Activated CD4-positive, CD25-positive, alpha-beta regulatory T cell treated with anti-CD3 and anti-CD28 coated beads, Interleukin-2, amount 50 U/mL, for 72 hours (primary cell): Measurements from ENCODE around the gene OR1Q1.
"Not testable (repeated sequence)": the region's sequence is repeated elsewhere in the genome, so short reads cannot be mapped to it uniquely, and the experiment has no call there.

Experiments used
- DNase-seq: peaks from one replicate; pipeline ENCODE4 v3.0.0; 2021

The OR1Q1 gene, protein sequence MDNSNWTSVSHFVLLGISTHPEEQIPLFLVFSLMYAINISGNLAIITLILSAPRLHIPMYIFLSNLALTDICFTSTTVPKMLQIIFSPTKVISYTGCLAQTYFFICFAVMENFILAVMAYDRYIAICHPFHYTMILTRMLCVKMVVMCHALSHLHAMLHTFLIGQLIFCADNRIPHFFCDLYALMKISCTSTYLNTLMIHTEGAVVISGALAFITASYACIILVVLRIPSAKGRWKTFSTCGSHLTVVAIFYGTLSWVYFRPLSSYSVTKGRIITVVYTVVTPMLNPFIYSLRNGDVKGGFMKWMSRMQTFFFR

DNA sequence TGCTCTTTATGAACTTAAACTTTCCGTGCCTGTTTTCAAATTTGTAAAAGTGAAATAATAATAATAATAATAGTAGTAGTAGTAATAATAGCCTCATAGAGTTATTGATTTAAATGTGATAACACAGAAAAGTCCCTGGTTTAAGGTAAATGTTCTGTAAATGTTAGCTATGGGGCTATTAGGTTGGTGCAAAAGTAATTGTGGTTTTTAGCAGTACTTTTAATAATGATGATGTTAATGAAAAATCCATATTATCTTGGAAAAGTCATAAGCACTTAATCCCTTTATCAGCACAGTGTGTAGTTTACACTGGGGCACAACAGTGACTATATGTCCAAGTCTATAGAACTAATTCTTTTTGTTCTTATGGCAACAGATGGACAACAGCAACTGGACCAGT lies at the start of gene OR1Q1:
OR1Q1 (plus strand) TSS at position 377 of the 400 bp plus-strand sequence; CDS start at position 377, 0 bp downstream.
- DNase-seq: no peak

DNA sequence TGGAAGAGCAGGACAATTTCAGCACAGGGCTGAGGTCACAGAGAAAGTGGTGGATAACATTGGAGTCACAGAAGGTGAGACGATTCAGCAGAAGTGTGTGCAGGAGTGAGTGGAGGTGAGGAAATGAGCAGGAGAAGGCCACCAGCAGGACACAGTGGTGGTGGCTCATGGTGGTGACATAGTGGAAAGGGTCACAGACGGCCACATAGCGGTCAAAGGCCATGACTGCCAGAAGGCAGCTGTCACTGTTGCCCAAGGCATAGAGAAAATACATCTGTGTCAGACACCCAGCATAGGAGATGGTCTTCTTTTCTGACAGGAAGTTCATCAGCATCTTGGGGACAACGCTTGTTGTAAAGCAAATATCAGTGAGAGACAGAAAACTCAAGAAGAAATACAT lies 46.6 kb upstream of the OR1Q1 start:
- DNase-seq: no peak

GRCh38 chr9:122572456-122572855 lies 42.1 kb upstream of the OR1Q1 start:
- no peak for DNase-seq

GRCh38 chr9:122579874-122580273 lies 34.7 kb upstream of the OR1Q1 start:
- no peak for DNase-seq

DNA sequence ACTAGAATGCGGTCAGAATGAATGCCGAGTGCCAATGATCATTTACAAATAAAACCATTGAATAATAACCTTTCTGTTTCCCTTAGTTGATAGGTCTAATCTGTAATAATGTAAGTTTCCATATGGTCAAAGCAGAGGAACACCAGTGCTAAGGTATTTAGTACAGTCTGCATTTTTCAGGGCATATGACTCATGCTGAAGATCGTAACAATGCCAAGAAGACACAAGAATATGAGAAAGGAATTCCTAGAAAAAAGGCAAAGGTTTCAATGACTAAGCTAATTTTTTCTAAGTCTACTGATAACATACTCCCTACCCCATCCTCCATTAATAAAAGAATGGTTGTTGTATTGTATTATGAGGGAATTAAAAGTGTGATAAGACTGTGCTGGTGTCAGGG lies 34.2 kb upstream of the OR1Q1 start:
- no peak for DNase-seq

GRCh38 chr9:122583284-122583683 lies 31.3 kb upstream of the OR1Q1 start, which contains the start of gene OR1L8:
Gene OR1L8 (minus strand): TSS chr9:122583384. CDS start chr9:122568477, 14,907 bp downstream.
- not testable (repeated sequence) for DNase-seq

GRCh38 chr9:122605691-122606090 lies 8.8 kb upstream of the OR1Q1 start:
- no peak for DNase-seq

- no peak for DNase-seq
Observed at GRCh38 chr9:122606587-122606986, 8.0 kb upstream of the OR1Q1 start.

DNA sequence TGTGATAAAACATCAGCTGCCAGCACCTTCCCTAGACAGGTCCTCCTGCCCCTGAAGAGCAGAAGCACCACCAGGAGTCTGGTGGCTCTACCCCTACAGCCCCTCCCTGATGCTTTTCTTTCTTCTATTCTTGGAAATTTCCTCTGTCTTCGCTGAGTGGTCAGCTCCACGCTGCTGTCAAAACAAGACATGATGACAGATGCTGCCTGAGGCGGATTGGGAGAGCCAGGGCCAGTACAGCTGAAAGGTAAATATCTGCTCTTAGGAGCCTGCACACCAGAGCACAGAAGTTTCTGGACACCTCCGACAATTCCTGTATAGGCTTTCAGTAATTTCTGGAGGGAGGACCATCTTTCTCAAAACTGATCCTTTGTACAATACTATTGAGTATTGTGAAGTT lies 4.7 kb upstream of the OR1Q1 start:
- DNase-seq: no peak

DNA sequence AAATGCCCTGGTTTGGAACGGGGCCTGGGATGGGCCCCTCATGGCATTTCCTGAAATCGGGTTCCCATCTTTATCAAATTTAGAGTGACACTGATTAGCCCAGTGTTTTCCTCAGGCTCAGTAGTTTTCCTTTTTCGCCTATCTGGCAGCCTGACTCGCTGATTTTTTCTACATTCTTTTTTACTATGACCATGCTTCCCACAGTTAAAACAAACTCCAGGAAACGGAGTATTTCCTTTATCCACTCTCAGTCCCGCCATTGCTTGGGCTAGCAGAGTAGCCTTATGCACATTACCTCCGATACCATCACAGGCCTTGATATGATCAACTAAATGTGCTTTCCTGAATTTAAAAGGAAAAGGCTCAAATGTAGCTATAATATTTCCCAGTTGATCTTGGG lies 5.5 kb downstream of the OR1Q1 start:
- DNase-seq: no peak

DNA sequence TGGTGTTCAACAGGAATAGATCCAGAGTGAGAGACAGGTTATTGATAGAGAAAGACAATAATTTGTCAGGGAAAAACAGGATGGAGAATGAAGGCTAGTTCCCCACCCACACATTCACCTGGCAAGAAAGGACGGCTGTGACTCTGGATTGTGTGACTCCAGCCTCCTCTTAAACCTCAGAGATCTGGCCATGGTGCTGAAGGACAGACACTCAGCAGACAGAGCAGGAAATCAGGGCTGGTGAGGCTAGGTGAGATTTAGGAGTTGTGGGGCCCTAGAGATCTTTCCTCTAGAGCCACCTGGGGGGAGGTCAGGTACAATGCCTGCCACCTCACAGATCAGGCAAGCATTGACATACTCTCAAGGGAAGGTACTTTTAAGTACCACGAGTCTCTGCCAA lies 27.7 kb downstream of the OR1Q1 start:
- no peak for DNase-seq

DNA sequence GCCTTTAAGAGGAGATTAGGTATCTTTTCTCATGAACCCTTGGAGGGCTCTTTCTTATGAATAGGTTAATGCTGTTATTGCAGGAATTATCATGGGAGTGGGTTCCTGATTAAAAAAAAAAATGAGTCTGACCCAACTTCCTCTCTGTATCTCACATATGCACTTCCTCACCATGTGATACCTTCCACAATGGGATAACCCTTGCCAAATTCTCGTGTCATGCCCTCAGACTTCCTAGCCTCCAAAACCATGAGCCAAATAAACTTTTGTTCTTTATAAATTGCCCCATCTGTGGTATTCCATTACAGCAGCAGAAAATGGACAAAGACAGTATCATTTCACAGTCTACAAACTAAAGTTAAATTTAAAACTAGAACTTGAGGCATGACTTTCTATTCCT lies 41.8 kb downstream of the OR1Q1 start:
- no peak for DNase-seq

- DNase-seq: no peak
Observed at GRCh38 chr9:122657527-122657926, 43.0 kb downstream of the OR1Q1 start, which contains the start of gene OR1B1. Gene OR1B1 (minus strand): TSS chr9:122657627.

GRCh38 chr9:122661416-122661815 lies 46.9 kb downstream of the OR1Q1 start, which contains the start of gene OR1L1:
Gene OR1L1 (plus strand): TSS chr9:122661716. CDS start chr9:122661716, 0 bp downstream.
- no peak for DNase-seq
